Transverse colon (tissue), 4 donors: ENCODE measurements around the gene PCDHA10. TPM values are rescaled to one million over a fixed set of nuclear protein-coding genes. Genes with fewer than 3 reads are reported as not detected.
"Not testable (repeated sequence)": the region's sequence is repeated elsewhere in the genome, so short reads cannot be mapped to it uniquely, and the experiment has no call there.

Experiments
- DNase-seq: peaks from one replicate; pipeline ENCODE4 v3.0.0-alpha.2; 2019
- H3K27ac ChIP-seq, 4 donors: fragments of 200-600 bp; sonication (generic); 2 replicates each; pipeline ENCODE4 v1.5.1; 2016 to 2018; ENCODE audit warnings: inconsistent platforms in 4 of 4
- H3K27me3 ChIP-seq: fragments of 200-600 bp; sonication (generic); 2 replicates; pipeline ENCODE4 v1.5.1; 2017; ENCODE audit warnings: inconsistent platforms
- H3K36me3 ChIP-seq, 4 donors: fragments of 200-600 bp; sonication (generic); 2 replicates each; pipeline ENCODE4 v1.5.1; 2017 to 2019; ENCODE audit warnings: inconsistent platforms in 4 of 4
- H3K4me1 ChIP-seq, 4 donors: fragments of 200-600 bp; sonication (generic); 2 replicates each; pipeline ENCODE4 v1.5.1; 2017 to 2020; ENCODE audit warnings: inconsistent platforms in 4 of 4
- H3K4me3 ChIP-seq, 4 donors: fragments of 200-600 bp; sonication (generic); 1 replicate in 1 of 4; 2 replicates in 3 of 4; pipeline versions ENCODE4 v1.5.1 to v1.6.1; 2017 to 2019; ENCODE audit warnings: inconsistent platforms in 4 of 4
- H3K9me3 ChIP-seq, 2 donors: fragments of 200-600 bp; sonication (generic); 2 replicates each; pipeline ENCODE4 v1.5.1; 2017 to 2019; ENCODE audit warnings: inconsistent platforms in 2 of 2
- CTCF ChIP-seq, 5 experiments: fragments of 200-600 bp in 3 of 5; fragments of 450-650 bp in 2 of 5; sonication (generic) in 3 of 5; IDR thresholded peaks; 1 replicate in 2 of 5; 2 replicates in 3 of 5; pipeline ENCODE4 v1.5.1; 2016 to 2017; ENCODE audit warnings: antibody characterized with exemption in 5 of 5, inconsistent platforms in 3 of 5, mild to moderate bottlenecking in 2 of 5, moderate library complexity in 1 of 5
- EP300 ChIP-seq: sonication (generic); formaldehyde crosslinking; IDR thresholded peaks from one replicate; pipeline ENCODE4 v1.6.1; 2017; ENCODE audit warnings: antibody characterized with exemption, low read depth
- POLR2A ChIP-seq: fragments of 450-650 bp; IDR thresholded peaks from one replicate; pipeline ENCODE4 v1.6.1; 2016; ENCODE audit warnings: antibody characterized with exemption, mild to moderate bottlenecking, moderate library complexity
- POLR2AphosphoS5 ChIP-seq, 3 donors: sonication (generic); formaldehyde crosslinking; IDR thresholded peaks; one replicate each; pipeline ENCODE4 v1.6.1; 2016; ENCODE audit warnings: antibody characterized with exemption in 3 of 3
- WGBS, 2 donors: methylation state at CpG; one replicate each; pipeline ENCODE4 v1.1.5; 2018; ENCODE audit warnings: low coverage in 1 of 2; 5-methylcytosine and 5-hydroxymethylcytosine counted together
- in situ Hi-C, 4 donors: fragments of 200-750 bp; cut with MboI; loops; one replicate each; pipeline versions ENCODE4 v1.15.0 to v1.15.1; 2017; ENCODE audit warnings: low sequenced_read_pairs in 3 of 4, low pct_ligation_motif_present in 1 of 4, low pct_unique_long_range_greater_than_20kb in 1 of 4
- intact Hi-C: fragments of 100-400 bp; cut with DNase I; formaldehyde crosslinking; loops from one replicate; pipeline ENCODE4 v1.15.1; 2023; ENCODE audit warnings: low total_unique reads
- total RNA-seq, 4 donors: library from RNA; depleted of rRNA; stranded (reverse); fragments of >200 nt; gene quantifications; one replicate each; pipeline ENCODE4 v1.1.0, GENCODE V29; 2016

The PCDHA10 gene
- total RNA-seq, 4 donors from 2014 or later, result 0.68 to 0.79 TPM; not detected in 2

GRCh38 chr5:140808889-140809291 lies 46.8 kb upstream of the PCDHA10 start:
- Histone ChIP-seq H3K4me3 (no peak overlapping the region), H3K9me3 (peaks cover 5 to 22% of the 10 kb centered on the region in 2 donors)
- WGBS, 2 donors, result 89% methylated on average over 43 of the region's 43 CpGs; no CpG with 5 or more reads in 1 of the 2 donors

GRCh38 chr5:140821375-140822280 lies 34.1 kb upstream of the PCDHA10 start, which contains the start of gene PCDHA5:
Gene PCDHA5 (plus strand): TSS chr5:140821613.
- no peak within 1 kb of the TSS for H3K4me3 ChIP-seq
- DNase-seq, result no peak
- WGBS, 2 donors, result 45 to 56% methylated on average over 17 to 39 of the region's 39 CpGs
- H3K4me1 ChIP-seq, result no peaks in the 10 kb centered on the region
- no peaks in the 10 kb centered on the region for H3K36me3 ChIP-seq
- H3K27ac ChIP-seq, result no peak within 1 kb of the TSS
- H3K27me3 ChIP-seq, result peaks cover 11% of the 10 kb centered on the region
- intact Hi-C loops (no loop called here), in situ Hi-C loops (no loop called here)
- H3K9me3 ChIP-seq, result peaks cover 8 to 20% of the 10 kb centered on the region in 2 donors
- peak in 1 of 5 experiments; percentile 23 for TF ChIP-seq CTCF (IDR thresholded peaks at IDR 0.05)
- TF ChIP-seq POLR2AphosphoS5 (IDR thresholded peaks at IDR 0.05), result no peak

More at GRCh38 chr5:140808889-140809291, 46.8 kb upstream of the PCDHA10 start:
- Histone ChIP-seq H3K27ac (no peak overlapping the region), H3K4me1 (no peaks in the 10 kb centered on the region), H3K27me3 (no peaks in the 10 kb centered on the region), H3K36me3 (no peaks in the 10 kb centered on the region)
- no peak for TF ChIP-seq CTCF (IDR thresholded peaks at IDR 0.05)
- no peak for TF ChIP-seq POLR2AphosphoS5 (IDR thresholded peaks at IDR 0.05)
- TF ChIP-seq EP300, result no peak
- TF ChIP-seq POLR2A, result no peak
- intact Hi-C loops, result no loop called here
- in situ Hi-C loops, result no loop called here
- no peak for DNase-seq

GRCh38 chr5:140822281-140822629 lies 33.4 kb upstream of the PCDHA10 start:
- WGBS, 2 donors, result 33 to 38% methylated on average over 6 of the region's 6 CpGs
- peaks cover 17% of the 10 kb centered on the region for H3K27me3 ChIP-seq
- no peaks in the 10 kb centered on the region for H3K36me3 ChIP-seq
- TF ChIP-seq CTCF (IDR thresholded peaks at IDR 0.05) (no peak), POLR2AphosphoS5 (IDR thresholded peaks at IDR 0.05) (no peak), POLR2A (no peak), EP300 (no peak)
- H3K4me3 ChIP-seq, result no peak overlapping the region
- in situ Hi-C loops (no loop called here), intact Hi-C loops (no loop called here)
- H3K4me1 ChIP-seq, result no peaks in the 10 kb centered on the region
- peaks cover 8 to 26% of the 10 kb centered on the region in 2 donors for H3K9me3 ChIP-seq
- H3K27ac ChIP-seq, result no peak overlapping the region
- DNase-seq, result no peak

- peaks cover 8 to 27% of the 10 kb centered on the region in 2 donors for H3K9me3 ChIP-seq
- H3K4me1 ChIP-seq, DNase-seq, H3K36me3 ChIP-seq, H3K27ac ChIP-seq, H3K4me3 ChIP-seq, intact Hi-C loops, in situ Hi-C loops: not testable (repeated sequence)
- WGBS, 2 donors, result 80 to 84% methylated on average over 1 to 48 of the region's 48 CpGs
- peaks cover 23% of the 10 kb centered on the region for H3K27me3 ChIP-seq
These were observed 32.7 kb upstream of the PCDHA10 start for GRCh38 chr5:140822969-140823368.
